G401 (cell line): Measurements from ENCODE around the gene VAMP2. TPM values are rescaled to one million over a fixed set of nuclear protein-coding genes. Genes with fewer than 3 reads are reported as not detected.

Experiments
- DNase-seq: peaks from one replicate; pipeline ENCODE4 v3.0.0-alpha.2; 2015; ENCODE audit warnings: low spot score
- in situ Hi-C: cut with HindIII; loops from 2 replicates; pipeline ENCODE4 v1.10.0; 2016; ENCODE audit warnings: low sequenced_read_pairs, mixed read lengths
- total RNA-seq: library from RNA; depleted of rRNA; stranded (reverse); fragments of >200 nt; shearing (Covaris generic); gene quantifications from 2 replicates; pipeline ENCODE4 v1.2.3, GENCODE V29; 2014; rRNA removed

Gene VAMP2
- 1.0 and 1.4 TPM in 2 replicates for total RNA-seq

GRCh38 chr17:8162233-8162996, at the start of gene VAMP2:
Gene VAMP2, minus strand, starts transcription at chr17:8162948. Its CDS starts 69 bp downstream, at chr17:8162879.
- in situ Hi-C loops, result no loop called here

GRCh38 chr17:8210761-8211458, 48.2 kb upstream of the VAMP2 start:
- in situ Hi-C loops, result no loop called here

More at GRCh38 chr17:8162233-8162996, at the start of gene VAMP2:
- DNase-seq, result peak; percentile 67

GRCh38 chr17:8209907-8210760, 47.4 kb upstream of the VAMP2 start, which contains the start of gene AURKB:
Gene AURKB, minus strand, starts transcription at chr17:8210575. Its CDS starts 351 bp downstream, at chr17:8210224.
- DNase-seq, result peak; percentile 95
- in situ Hi-C loops, result no loop called here

More at GRCh38 chr17:8210761-8211458, 48.2 kb upstream of the VAMP2 start:
- DNase-seq, result no peak

- no peak for DNase-seq
- in situ Hi-C loops, result no loop called here
Measured at GRCh38 chr17:8206536-8206935, 43.8 kb upstream of the VAMP2 start.

GRCh38 chr17:8204761-8205555, 42.2 kb upstream of the VAMP2 start:
- DNase-seq, result no peak

GRCh38 chr17:8192070-8192815, 29.5 kb upstream of the VAMP2 start:
- in situ Hi-C loops, result no loop called here
- peak; percentile 99 for DNase-seq

More at GRCh38 chr17:8204761-8205555, 42.2 kb upstream of the VAMP2 start:
- in situ Hi-C loops, result no loop called here

- DNase-seq, result no peak
- in situ Hi-C loops, result no loop called here
Measured at GRCh38 chr17:8190506-8190905, 27.8 kb upstream of the VAMP2 start.

GRCh38 chr17:8189711-8190477, 27.1 kb upstream of the VAMP2 start, which contains the start of gene BORCS6:
Gene BORCS6, minus strand, starts transcription at chr17:8190180. Its CDS starts 40 bp downstream, at chr17:8190140.
- in situ Hi-C loops, result loop anchor here (5.0 kb wide), 1 partner anchor 68 kb away; the partner anchor contains the start of gene HES7
- DNase-seq, result peak; percentile 100

- in situ Hi-C loops, result loop anchor here (5.0 kb wide), 1 partner anchor 67 kb away; the partner anchor contains the start of gene HES7
- no peak for DNase-seq
Measured at GRCh38 chr17:8189041-8189710, 26.4 kb upstream of the VAMP2 start.

- in situ Hi-C loops, result loop anchor here (5.0 kb wide), 1 partner anchor 66 kb away; the partner anchor contains the start of gene HES7
- DNase-seq, result no peak
Measured at GRCh38 chr17:8188263-8188839, 25.6 kb upstream of the VAMP2 start.

- in situ Hi-C loops, result loop anchor here (5.0 kb wide), 1 partner anchor 65 kb away; the partner anchor contains the start of gene HES7
- DNase-seq, result peak; percentile 94
Measured at GRCh38 chr17:8187517-8188262, 24.9 kb upstream of the VAMP2 start.

GRCh38 chr17:8186787-8187516, 24.2 kb upstream of the VAMP2 start:
- in situ Hi-C loops, result loop anchor here (5.0 kb wide), 1 partner anchor 65 kb away; the partner anchor contains the start of gene HES7
- peak; percentile 96 for DNase-seq

GRCh38 chr17:8186446-8186786, 23.7 kb upstream of the VAMP2 start:
- DNase-seq, result no peak
- in situ Hi-C loops, result loop anchor here (5.0 kb wide), 1 partner anchor 64 kb away; the partner anchor contains the start of gene HES7

GRCh38 chr17:8185582-8186445, 23.1 kb upstream of the VAMP2 start:
- DNase-seq, result peak; percentile 86
- in situ Hi-C loops, result loop anchor here (5.0 kb wide), 1 partner anchor 64 kb away; the partner anchor contains the start of gene HES7
